GM18873 (cell line): ENCODE results near the gene GALNT2.

Source experiments
- ATAC-seq: cut with Tn5 transposase; IDR thresholded peaks from one replicate; pipeline ENCODE4 v1.9.1; 2021; ENCODE audit warnings: mild to moderate bottlenecking, moderate library complexity, moderate number of reproducible peaks; ENCODE audit not compliant: unreplicated experiment, low FRiP score

The GALNT2 gene

DNA sequence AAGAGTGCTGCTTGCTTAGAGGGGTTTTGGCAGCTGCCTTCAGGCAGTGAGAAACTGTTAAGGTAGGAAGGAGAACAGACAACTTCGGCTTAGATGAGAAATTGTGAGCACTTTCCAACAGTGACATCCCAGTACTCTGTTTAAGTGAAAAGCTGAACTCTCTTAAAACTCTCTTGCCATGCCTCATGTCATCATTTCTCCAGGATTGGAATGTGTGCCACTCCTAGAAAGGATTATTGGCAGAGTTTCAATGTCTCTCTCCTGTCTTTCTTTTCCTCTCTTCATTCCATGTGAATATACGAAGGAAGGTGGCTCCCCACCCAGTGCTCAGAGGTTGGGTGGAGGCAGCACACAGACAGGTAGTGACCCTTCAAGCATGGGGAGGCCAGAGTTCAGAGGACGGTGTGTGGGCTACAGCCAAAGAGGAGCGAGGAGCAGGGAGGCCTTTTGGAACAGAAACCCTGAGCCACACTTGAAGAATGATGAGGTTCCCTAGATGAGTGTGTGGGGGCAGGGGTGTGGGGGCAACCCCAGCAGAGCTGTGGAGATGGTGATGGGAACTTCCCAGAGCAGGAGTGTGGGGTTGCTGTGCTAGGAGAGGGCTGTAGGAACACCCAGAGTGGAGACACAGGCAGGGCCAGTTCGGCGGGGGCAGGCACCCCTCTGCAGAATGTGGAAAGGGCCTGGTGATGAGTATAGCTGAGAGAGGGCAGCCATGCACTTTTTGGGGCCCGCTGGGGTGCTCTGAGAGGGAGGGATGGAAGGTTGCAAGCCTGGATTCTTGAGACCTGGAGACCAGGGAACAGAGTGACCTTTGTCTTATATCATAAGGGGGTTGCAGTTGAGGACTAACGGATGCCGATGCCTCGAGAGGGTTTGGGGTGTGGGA, 58.8 kb downstream of the GALNT2 start:
- no peak for ATAC-seq

DNA sequence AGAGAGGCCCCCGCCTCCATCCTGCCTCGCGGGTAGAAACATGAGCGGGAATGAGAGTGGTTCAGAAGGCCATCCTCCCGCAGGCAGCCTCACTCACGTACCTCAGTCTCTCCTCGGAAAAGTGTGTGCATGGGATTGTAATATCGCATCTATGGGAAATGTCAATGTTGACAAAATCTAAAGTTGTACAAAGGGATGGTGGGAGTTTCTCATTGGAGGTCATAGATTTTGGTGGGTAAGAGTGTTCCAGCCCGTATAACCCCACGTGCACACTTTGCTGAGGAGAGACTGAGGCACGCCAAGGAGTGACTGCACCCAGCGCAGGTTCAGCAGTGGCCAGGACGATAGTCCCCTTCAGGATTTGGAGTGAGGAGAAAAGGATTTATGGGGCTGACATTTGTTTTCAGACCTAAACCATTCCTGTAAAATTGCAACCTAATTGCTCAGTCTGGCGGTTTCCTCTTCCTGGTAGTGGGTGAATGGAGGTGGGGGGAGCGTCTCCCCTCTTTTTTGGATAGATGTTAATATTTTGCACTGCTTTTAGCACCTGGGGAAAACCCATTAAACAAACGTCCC, 59.6 kb downstream of the GALNT2 start:
- ATAC-seq, result no peak

DNA sequence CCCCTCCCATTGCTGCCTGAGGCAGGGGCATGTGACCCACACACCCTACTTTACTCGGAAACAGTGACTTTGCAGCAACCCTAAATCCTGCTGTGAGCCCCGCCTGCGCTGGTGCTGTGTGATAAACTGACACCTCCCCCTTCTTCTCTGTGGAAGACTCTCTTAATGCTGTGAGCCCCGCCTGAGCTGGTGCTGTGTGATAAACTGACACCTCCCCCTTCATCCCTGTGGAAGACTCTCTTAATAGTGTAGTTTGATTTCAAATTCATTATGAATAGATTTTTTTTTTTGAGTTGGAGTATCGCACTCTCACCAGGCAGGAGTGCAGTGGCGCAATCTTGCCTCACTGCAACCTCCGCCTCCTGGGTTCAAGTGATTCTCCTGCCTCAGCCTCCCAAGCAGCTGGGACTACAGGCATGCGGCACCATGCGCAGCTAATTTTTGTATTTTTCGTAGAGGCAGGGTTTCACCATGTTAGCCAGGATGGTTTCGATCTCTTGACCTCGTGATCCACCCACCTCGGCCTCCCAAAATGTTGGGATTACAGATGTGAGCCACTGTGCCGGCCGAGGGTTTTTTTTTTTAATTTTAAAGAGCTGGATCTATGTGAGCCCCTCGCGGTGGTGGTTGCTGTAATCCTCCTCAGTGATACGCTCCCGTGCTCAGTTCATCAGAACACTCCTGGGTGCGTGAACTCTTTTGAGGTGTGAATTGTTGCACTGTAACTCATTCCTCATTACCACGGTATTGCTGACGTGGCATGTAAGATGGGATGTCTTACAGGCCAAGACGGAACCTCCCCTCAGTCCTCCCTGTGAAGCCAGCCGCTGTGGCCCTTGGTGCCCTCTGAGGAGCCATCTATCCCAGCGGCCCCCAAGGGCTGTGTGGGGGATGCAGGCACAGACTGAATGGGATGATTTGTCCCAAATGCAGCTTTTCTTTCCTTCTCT, 60.3 kb downstream of the GALNT2 start:
- ATAC-seq, result no peak

DNA sequence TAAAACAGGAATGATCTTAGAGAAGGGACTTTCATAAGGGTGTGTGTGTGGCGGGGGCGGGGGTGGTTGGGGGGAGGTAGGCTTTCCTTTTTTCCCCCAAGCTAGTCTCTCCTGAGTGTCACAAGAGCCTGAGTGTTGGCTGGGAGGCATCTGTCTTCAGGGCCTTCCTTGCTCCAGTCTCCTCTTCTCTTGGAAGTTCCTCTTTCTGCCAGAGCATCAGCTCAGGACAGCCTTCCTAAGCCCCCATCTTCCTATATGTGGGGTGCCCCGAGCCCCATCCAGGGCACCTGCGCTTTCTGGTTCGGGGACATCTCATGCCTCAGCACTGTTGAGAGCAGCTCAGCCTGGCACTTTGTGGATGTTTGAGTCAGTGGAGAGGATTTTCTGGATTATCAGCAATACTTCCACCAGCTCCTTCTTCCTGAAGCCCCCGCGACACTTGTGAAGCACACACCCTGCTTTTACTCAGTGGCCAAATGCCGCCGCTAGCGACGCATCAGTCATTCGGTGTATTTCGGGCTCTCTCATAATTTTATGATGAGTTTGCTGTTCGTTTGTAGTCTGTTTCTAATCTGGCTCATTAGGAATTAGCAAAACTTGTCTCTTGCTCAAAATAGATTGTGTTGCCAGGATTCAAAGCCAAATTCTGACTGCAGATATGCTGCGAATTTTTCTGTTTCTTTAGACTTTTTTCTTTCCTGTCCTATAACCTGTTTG, 61.7 kb downstream of the GALNT2 start:
- no peak for ATAC-seq

DNA sequence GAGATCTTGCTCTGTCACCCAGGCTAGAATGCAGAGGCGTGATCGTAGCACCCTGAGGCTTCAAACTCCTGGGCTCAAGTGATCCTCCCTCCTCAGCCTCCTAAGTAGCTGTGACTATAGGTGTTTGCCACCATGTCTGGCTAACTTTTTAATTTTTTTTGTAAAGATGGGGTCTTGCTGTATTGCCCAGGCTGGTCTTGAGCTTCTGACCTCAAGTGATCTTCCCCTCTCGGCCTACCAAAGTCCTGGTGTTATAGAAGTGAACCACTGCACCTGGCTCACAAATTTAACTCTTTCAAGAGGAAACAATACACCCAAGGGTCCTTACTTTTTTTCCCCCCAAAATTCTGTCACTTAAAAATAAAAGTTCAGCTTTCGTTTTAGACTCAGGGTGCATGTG, 62.3 kb downstream of the GALNT2 start:
- ATAC-seq, result no peak

DNA sequence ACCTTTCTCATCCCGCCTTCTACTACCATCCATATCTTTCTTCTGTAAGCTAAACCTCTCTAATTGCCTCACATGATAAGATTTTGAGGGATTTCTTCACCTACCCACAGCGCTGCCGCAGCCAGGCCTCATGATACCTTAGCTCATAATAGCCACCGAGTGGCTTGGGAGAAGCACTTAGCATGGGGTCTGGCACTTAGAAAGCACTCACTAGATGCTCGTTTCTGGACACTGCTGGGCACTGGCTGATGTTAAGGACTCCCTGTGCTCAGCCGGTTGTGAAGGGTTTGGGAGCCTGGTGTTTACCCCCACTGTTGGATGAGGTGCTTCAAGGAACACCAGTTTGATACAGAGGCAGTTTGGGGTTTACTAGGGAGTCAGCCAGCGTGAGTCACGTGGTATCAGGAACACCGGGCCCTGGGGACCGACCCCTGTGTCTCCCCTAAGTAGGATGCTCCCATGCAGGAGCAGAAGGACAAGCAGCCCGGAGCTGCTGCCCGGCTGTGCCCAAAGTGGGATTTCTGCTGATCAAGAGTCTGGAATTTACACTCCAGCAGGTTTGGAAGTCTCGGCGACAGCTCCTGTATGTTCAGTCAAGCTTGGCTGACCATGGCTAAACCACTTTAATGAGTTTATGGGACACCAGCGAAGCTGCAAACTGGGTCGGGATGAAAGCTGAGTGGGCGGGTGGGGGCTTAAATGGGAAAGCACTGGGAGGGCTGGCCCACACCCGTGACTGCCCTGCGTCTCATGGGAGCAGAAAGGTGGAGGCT, 63.3 kb downstream of the GALNT2 start:
- no peak for ATAC-seq

DNA sequence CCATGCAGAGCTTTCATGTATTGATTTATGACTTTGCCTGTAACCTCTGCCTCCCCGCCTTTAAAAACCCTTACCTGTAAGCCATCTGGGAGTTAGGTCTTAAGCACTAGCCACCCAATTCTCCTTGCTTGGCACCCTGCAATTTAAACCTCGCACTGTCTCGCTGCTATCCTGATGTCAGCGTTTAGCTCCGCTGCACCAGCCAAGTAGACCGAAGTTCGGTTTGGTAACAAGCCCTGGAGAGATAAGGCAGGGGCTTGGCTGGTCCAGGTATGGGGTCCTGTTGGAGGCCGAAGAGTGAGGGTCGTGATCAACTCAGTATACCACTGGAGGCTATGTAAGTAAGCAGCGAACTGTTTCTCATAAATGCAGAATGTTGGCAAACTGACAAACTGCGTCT, 64.4 kb downstream of the GALNT2 start:
- no peak for ATAC-seq

DNA sequence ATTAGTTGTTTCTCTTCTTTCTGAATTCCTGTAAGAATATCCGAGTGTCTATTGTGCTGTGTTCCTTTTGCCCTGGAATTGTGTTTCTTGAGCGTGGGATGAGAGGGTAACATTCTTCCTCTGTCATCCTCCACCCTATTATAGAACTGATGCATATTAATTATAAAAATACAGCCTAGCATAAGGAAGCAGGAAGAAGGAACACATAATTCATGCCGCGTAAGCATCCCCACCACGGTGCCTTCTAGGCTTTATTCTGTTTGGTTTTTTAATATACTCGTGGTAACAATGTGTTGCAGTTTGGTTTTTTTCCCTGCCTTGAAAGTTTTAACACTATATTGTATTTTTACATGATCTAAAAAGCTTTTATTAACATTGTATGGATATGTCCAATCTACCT, 65.7 kb downstream of the GALNT2 start:
- no peak for ATAC-seq

DNA sequence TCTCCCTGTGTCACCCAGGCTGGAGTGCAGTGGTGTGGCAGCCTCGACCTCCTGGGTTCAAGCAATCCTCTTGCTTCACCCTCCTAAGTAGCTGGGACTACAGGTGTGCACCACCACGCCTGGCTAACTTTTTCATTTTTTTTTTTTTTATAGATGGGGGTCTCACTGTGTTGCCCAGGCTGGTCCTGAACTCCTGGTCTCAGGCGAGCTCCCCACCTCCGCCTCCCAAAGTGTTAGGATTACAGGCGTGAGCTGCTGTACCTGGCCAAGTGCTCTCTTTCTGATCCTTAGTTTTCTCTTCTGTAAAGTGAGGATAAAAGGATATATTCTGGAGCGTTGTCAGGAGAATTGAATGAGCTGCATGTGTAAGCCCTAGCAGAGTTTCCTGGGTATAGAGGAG, 68.7 kb downstream of the GALNT2 start:
- no peak for ATAC-seq

DNA sequence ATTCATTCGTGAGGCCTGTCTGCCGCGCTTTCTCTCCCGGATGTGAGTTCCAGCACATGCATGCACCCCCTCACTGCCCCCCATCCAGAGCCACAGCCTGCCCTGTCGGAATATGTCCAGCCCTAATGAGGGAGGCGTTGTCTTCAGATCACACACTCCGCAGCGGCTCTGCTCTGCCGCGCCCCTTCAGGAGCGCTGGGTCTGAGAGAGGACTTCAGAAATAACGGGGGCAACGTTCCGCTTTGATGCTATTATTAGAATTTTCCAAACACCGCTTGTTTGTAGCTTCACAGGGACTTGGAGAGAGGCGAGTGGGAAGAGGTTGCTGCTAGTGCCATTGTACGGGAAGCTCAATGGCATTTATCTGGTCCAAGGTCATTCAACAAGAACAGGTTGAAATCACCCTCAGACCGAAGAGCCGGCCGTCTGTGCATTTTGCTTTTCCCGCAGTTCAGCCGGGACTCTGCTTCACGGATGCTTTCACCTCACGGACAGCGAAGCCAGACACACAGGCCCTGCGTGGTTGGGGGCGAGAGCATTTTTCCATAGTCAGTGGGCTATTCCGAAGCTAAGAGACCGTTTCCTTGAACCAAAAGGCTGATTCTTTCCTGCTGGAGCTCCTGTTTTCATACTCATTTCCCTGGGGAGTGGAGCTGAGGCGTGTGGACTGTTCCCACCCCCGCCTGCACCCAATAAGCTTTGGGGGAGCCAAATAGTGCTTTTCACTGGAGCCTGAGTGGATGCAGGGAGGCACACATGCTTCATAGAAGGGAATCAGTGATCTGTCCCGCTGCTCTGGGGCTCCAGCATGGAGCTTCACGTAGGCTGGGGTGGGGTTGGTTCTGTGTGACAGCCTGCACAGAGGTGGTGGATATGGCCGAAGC, 69.7 kb downstream of the GALNT2 start:
- ATAC-seq, result no peak

DNA sequence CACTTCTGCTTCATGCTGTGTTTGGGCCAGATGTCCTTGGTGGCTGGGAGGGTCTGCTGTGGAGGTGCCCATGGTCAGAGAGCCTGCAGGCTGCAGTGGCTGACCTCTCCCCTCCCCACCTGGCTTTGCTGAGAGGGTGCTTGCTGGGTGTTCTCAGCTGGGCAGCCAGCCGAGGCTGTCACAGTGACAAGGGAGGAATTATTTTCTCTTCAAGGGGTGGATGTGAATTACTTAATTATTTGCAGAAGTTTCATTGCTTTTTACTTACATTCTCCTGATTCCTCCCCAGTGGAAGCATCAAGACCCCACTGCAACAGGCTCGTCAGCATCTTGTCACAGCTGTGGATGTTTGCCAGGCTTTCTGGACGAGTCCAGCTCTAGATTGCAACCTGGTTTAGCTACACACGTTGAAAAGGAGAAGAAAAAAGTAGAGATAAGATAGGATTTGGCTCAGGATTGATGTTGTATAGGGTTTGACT, 70.3 kb downstream of the GALNT2 start:
- no peak for ATAC-seq

DNA sequence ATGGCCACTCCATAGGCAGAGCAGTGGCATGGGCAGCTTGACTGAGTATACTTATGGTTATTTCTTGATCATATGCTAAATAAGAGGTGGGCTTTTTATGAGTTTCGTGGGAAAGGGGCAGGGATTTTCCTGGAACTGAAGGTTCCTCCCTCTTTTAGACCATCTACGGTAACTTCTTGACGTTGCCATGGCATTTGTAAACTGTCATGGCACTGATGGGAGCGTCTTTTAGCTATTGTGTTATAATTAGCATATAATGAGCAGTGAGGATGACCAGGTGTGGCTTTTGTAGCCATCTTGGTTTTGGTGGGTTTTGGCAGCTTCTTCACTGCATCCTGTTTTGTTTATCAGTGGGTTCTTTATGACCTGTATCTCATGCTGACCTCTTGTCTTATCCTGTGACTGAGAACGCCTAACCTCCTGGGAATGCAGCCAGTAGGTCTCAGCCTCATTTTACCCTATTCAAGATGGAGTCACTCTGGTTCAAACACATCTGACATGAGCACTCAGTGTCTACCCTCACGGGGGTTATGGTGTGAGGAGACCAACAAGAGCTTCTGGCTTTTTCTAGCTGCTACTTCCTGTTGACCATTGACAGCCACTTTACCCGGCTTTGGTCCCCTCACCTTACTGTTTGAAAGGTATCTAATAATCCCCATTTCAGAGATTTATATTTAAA, 71.7 kb downstream of the GALNT2 start:
- no peak for ATAC-seq

DNA sequence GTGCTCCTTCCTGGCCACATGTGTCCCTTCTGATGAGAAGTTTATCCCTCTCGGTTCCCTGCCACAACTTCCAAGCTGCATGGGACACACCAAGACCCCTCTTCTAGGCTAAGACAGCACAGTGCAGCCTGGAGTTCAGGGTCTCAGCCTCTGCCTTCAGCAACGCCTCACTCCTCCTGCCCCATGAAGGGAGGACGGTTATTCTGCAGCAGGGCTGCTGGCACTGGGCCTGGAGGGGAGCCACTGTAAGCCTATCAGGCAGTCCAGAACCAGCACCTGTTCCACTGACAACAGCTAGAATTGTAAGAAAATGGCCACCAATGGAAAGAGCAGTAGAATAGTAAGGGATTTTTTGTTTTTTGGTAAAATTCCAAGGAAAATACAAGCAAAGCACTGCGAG, 72.3 kb downstream of the GALNT2 start:
- ATAC-seq, result no peak

DNA sequence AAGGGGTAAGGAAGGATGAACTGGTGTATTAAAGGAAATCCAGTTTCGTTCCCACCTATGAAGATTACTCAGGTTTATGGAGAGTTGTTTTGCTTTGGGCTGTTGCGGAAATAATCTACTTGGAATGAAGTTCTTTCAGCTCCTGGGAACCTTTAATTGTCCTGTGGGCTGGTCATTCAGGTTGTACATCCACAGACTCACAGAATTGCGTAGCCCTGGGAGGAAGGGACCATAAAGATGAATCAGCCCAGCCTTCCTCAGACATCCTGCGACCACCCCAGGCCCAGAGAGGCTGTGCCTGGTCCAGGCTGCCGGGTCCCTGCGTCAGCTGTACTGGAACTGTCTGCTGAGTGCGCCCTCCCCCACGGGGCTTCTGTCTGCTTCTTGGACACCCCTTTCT, 72.7 kb downstream of the GALNT2 start:
- ATAC-seq, result no peak

DNA sequence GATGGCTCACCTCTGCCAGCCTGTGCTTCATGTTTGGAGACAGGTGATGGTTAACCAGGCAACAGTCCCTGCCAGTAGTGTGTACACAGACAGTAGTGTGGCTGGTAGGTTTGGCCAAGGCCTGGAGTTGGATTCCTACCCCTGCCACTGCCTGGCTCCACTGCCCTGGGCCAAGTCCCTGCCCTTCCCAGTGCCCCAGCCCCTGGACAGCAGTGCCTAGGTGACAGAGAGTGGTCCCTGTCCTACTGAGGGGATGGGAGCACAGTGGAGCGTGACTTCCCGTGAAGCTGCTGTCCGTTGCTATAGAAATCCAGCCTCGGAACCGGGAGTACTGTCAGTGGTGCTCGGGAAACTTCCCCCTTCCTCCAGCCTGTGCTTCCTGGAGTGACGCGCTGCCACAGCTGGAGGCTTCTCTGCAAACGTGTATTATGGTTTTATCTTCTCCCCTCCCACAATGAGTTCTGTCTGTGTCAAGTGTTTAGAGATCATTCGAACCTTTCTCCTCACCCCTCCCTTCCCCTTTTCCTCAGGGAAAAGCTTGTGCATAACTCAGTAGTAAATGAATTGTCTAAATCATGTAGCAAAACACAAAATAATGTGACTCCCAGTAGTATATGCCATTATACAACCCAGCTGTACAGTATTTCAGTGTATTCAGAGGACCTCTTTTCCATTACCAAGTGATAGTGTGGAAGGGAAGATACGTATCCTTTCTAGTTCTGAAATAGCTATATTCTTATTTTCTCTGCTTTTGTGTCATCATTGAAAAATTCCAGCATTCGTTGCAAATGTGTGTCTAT, 73.4 kb downstream of the GALNT2 start:
- no peak for ATAC-seq

DNA sequence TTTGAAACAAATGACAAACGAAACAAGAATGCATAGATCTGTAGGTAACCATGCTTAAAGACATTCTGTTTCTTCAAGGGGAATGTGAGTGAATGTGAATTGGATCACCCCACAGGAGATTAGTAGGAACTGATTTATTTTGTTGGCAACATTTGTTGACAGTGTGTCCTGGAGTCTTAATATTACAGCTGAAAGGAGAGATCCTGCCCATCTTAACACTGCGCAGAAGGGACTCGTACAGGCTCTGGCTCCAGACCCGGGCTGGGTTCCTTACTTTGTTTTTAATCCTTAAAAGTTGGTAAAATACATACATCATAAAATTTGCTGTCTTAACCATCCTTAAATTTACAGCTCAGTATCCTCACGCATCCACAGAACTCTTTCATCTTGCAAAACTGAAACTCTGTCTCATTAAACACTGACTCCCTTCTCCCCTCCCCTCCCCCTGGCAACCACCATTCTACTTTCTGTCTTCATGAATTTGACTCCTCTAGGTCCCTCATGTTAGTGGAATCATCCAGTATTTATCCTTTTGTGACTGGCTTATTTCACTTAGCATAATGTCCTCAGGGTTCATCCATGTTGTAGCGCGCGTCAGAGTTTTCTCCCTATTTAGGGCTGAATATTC, 74.1 kb downstream of the GALNT2 start:
- ATAC-seq, result no peak
